K562 (cell line): Measurements from ENCODE around the gene HFE. TPM values are rescaled to one million over a fixed set of nuclear protein-coding genes. Genes with fewer than 3 reads are reported as not detected.

ENCODE experiments used
- polyA plus RNA-seq, 8 experiments: library from polyadenylated mRNA; depleted of rRNA in 4 of 8; stranded (reverse) in 5 of 8; unstranded in 3 of 8; fragments of >200 nt; fragmentation: Nextera tagmentation in 2 of 8; fragmentation: Illumina TruSeq in 1 of 8; extraction: Ambion mirVana in 2 of 8; extraction: Trizol in 1 of 8; gene quantifications; 2 replicates each; pipeline versions ENCODE4 v1.2.1 to v1.2.3, GENCODE V29; 2011 to 2014; ENCODE audit warnings: inconsistent platforms in 1 of 8, missing spikeins in 1 of 8
- total RNA-seq, 7 experiments: library from RNA; depleted of rRNA in 6 of 7; stranded (reverse); fragments of >200 nt in 6 of 7; fragmentation: Illumina TruSeq in 2 of 7; extraction: Trizol in 2 of 7; gene quantifications; 2 replicates each; pipeline versions ENCODE4 v1.2.1 to v1.2.3, GENCODE V29; 2011 to 2021; ENCODE audit warnings: low replicate concordance in 1 of 7
- TF ChIP-seq, protein P1 (sequence below), 2 experiments: fragments of 450-650 bp; IDR thresholded peaks; 2 replicates each; pipeline ENCODE4 v1.6.1; 2016; ENCODE audit warnings: mild to moderate bottlenecking in 2 of 2, borderline replicate concordance in 1 of 2, low read depth in 1 of 2, moderate library complexity in 1 of 2
- TF ChIP-seq, protein P2 (sequence below): fragments of 450-650 bp; formaldehyde crosslinking; IDR thresholded peaks from 2 replicates; pipeline ENCODE4 v1.4.0; 2020; ENCODE audit warnings: mild to moderate bottlenecking, moderate library complexity
- TF ChIP-seq, protein P3 (sequence below), 2 experiments: fragments of 450-650 bp in 1 of 2; IDR thresholded peaks; 2 replicates each; pipeline ENCODE4 v1.6.1; 2011 to 2017; ENCODE audit warnings: low read depth in 2 of 2, antibody characterized with exemption in 1 of 2, borderline replicate concordance in 1 of 2, low read length in 1 of 2, mild to moderate bottlenecking in 1 of 2, mixed read lengths in 1 of 2; ENCODE audit not compliant: control insufficient read depth in 1 of 2

HFE gene
- total and polyA plus RNA-seq, 9 of the 15 experiments (the other 6 are each of a cell fraction or from before 2014, with no cell fraction given): 0.14 to 1.2 (median 0.76) TPM

DNA sequence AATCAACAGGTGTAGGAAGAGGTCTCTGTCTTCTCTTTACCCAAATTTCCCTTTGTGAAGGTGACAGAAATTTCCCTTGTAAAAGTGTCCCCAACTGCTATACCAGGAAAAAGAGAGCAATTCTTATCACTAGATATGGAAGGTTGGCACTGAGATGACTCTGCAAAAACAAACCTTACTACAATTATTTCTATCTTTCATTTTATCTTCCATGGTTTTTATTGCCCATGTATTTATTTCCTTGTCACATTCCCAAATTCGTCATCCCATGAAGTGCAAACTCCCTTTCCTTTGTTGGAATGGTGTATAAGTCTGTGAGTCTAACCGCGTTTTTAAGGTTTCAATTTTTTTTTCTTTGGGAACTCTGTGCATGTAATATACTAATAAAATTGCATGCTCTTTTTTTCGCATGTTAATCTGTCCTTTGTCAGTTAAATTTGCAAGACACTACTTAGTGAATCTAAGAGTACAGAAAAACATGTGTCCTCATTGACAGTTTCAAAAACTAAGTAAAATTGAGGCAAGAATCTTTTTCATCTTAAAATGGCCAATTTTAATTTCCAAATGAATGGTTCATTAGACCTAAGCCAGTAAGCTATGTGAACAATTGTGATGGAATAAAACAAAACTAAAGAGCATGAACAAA, 35.4 kb upstream of the HFE start (continued):
- TF ChIP-seq, protein P1, sequence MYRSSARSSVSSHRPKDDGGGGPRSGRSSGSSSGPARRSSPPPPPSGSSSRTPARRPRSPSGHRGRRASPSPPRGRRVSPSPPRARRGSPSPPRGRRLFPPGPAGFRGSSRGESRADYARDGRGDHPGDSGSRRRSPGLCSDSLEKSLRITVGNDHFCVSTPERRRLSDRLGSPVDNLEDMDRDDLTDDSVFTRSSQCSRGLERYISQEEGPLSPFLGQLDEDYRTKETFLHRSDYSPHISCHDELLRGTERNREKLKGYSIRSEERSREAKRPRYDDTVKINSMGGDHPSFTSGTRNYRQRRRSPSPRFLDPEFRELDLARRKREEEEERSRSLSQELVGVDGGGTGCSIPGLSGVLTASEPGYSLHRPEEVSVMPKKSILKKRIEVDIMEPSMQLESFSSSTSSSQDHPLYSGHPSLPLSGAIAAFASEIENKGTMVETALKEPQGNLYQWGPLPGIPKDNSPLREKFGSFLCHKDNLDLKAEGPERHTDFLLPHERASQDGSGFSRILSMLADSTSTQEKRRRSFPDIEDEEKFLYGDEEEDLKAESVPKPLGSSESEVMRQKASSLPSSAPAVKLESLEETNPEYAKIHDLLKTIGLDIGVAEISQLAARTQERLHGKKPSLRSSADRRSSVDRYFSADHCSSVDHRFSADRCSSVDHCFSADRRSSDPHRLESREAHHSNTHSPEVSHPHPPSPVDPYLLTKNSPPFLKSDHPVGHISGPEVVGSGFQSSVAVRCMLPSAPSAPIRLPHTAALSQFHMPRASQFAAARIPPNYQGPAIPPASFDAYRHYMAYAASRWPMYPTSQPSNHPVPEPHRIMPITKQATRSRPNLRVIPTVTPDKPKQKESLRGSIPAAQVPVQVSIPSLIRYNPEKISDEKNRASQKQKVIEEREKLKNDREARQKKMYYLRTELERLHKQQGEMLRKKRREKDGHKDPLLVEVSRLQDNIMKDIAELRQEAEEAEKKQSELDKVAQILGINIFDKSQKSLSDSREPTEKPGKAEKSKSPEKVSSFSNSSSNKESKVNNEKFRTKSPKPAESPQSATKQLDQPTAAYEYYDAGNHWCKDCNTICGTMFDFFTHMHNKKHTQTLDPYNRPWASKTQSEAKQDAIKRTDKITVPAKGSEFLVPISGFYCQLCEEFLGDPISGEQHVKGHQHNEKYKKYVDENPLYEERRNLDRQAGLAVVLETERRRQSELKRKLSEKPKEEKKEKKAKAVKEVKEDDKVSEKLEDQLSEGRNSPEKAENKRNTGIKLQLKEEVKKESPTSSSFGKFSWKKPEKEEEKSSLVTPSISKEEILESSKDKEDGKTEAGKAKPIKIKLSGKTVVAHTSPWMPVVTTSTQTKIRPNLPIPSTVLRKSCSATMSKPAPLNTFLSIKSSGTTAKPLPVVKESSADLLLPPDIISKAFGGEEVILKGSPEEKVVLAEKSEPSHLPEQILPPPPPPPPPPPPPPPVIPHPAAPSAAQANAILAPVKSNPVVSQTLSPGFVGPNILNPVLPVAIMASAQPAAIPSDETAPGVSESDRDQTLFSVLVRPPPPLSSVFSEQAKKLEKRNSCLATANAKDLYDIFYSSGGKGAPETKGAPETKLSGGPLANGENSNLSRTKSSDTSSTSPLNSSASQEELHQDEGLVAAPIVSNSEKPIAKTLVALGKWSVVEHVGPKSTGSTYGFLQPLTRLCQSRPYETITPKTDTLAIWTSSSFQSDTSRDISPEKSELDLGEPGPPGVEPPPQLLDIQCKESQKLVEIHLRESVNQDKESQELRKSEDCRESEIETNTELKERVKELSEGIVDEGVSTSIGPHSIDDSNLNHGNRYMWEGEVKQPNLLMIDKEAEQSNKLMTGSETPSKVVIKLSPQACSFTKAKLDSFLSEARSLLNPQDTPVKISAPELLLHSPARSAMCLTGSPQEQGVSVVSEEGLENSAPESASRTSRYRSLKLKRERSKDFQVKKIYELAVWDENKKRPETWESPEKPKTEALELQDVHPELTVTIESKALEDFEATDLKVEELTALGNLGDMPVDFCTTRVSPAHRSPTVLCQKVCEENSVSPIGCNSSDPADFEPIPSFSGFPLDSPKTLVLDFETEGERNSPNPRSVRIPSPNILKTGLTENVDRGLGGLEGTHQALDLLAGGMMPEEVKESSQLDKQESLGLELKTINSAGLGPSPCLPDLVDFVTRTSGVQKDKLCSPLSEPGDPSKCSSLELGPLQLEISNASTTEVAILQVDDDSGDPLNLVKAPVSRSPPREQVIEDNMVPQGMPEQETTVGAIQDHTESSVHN (IDR thresholded peaks at IDR 0.05; ENCODE audit: borderline replicate concordance in 1 of 2, low read depth in 1 of 2): 0 out of 4 replicates have a peak, but pooled peaks of 1 of the 2 experiments have one; percentile 60
- TF ChIP-seq, protein P2, sequence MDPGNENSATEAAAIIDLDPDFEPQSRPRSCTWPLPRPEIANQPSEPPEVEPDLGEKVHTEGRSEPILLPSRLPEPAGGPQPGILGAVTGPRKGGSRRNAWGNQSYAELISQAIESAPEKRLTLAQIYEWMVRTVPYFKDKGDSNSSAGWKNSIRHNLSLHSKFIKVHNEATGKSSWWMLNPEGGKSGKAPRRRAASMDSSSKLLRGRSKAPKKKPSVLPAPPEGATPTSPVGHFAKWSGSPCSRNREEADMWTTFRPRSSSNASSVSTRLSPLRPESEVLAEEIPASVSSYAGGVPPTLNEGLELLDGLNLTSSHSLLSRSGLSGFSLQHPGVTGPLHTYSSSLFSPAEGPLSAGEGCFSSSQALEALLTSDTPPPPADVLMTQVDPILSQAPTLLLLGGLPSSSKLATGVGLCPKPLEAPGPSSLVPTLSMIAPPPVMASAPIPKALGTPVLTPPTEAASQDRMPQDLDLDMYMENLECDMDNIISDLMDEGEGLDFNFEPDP (CRISPR knock-in tag): no peak
- TF ChIP-seq, protein P3, sequence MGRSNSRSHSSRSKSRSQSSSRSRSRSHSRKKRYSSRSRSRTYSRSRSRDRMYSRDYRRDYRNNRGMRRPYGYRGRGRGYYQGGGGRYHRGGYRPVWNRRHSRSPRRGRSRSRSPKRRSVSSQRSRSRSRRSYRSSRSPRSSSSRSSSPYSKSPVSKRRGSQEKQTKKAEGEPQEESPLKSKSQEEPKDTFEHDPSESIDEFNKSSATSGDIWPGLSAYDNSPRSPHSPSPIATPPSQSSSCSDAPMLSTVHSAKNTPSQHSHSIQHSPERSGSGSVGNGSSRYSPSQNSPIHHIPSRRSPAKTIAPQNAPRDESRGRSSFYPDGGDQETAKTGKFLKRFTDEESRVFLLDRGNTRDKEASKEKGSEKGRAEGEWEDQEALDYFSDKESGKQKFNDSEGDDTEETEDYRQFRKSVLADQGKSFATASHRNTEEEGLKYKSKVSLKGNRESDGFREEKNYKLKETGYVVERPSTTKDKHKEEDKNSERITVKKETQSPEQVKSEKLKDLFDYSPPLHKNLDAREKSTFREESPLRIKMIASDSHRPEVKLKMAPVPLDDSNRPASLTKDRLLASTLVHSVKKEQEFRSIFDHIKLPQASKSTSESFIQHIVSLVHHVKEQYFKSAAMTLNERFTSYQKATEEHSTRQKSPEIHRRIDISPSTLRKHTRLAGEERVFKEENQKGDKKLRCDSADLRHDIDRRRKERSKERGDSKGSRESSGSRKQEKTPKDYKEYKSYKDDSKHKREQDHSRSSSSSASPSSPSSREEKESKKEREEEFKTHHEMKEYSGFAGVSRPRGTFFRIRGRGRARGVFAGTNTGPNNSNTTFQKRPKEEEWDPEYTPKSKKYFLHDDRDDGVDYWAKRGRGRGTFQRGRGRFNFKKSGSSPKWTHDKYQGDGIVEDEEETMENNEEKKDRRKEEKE (IDR thresholded peaks at IDR 0.05; ENCODE audit: borderline replicate concordance in 1 of 2, control insufficient read depth in 1 of 2, low read depth in 2 of 2, low read length in 1 of 2): 0 out of 4 replicates have a peak, but pooled peaks of 1 of the 2 experiments have one; percentile 14
